MM.1S (cell line): ENCODE data around the gene MYL4.

Experiments
- CTCF ChIP-seq: fragments of 300-600 bp; sonication (generic); IDR thresholded peaks from 2 replicates; pipeline ENCODE4 v1.5.1; 2016; ENCODE audit warnings: antibody characterized with exemption, low read length, mixed read lengths
- EZH2 ChIP-seq: fragments of 300-600 bp; sonication (generic); optimal IDR thresholded peaks from 2 replicates; pipeline ENCODE3; 2017; ENCODE audit warnings: low read depth, mild to moderate bottlenecking, antibody characterized with exemption, low read length, mixed read lengths

GRCh38 chr17:47227862-47228261 is 18.7 kb downstream of the MYL4 start:
- TF ChIP-seq CTCF, result no peak
- no peak for TF ChIP-seq EZH2
